Measurements from ENCODE around the gene PARP2.
"Not testable (repeated sequence)": the region's sequence is repeated elsewhere in the genome, so short reads cannot be mapped to it uniquely, and the experiment has no call there.

PARP2 gene

DNA sequence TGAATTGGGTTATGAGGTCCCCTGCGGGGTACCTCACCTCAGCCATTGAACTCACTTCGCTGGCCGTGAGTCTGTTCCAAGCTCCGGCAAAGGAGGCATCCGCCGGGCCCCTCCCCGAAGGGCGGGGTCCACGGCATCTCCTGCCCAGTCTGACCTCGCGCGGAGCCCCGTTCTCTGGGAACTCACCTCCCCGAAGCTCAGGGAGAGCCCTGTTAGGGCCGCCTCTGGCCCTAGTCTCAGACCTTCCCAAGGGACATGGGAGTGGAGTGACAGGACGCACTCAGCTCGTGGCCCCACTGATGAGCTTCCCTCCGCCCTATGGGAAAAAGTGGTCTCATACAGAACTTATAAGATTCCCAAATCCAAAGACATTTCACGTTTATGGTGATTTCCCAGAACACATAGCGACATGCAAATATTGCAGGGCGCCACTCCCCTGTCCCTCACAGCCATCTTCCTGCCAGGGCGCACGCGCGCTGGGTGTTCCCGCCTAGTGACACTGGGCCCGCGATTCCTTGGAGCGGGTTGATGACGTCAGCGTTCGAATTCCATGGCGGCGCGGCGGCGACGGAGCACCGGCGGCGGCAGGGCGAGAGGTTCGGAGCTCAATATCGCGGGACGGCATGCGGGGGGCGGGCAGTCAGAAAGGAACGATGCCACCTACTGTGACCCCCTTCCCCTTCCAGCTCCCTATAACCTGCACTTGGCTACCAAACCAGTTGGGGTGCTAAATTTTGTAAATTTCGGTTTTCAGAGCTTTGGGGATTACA, at the start of gene PARP2:
TSS of gene PARP2 (plus strand) at position 544 of the 770 bp plus-strand sequence. CDS start at position 551, 7 bp downstream.
- DNase-seq = peak; percentile 98

DNA sequence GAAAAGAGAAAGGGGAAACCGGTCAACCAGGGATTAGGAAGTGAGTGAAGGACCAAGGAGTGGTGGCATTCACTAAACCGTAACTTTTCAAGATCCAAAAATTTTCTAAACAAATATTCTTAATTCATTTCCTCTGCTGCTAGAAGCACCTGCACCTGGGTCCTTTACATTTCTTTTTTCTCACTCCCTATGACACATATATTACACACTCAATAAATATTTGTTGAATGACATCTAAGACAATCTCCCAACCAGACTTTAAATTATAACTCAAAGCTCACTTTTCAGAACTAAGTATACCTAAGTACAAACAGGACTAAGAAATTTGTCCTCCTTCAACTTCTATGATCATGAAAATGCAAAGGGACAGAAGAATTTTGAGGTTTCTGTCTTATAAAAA, 48.8 kb upstream of the PARP2 start:
- no peak for DNase-seq

GRCh38 chr14:20295067-20295466, 48.4 kb upstream of the PARP2 start:
- no peak for DNase-seq

- DNase-seq = no peak
Observed at GRCh38 chr14:20302042-20302755, 41.2 kb upstream of the PARP2 start.

DNA sequence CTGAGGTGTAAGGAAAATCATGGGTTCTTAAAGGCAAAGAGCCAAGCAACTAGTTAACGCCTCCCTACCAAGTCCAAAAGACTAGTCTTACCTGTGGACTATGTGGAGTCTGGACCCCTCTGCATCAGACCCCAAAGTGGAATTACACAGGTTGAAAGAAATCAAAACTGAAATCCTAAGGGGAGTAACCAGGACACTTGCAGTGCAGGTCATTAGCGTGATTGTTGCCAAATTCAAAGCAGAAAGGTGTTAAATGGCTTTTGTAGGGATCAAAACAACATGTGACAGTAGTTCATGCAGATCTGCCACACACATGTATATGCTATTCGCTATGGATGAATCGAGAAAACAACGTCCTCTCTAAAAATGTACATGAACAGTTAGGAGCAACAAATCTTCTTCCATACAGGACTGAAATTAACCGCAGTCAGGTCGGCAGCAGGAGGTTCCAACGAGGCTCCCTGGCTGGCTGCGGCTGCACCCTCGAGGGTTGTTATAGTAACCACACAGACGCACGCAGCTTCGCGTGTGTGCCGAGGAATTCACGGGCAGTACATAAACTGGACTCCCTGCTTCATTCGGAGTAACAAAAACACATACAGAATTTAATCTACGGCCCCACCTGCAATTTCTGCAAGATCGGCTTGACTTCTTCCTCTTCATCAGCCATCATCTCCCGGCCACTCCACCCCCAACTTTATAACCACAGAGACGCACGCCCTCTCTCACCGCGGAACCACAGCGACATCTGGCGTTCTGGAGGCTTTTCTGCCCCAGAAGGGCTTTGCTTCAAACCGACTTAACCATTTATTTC, 38.0 kb upstream of the PARP2 start, which contains the start of gene TTC5:
TSS of gene TTC5 (minus strand) at position 687 of the 814 bp plus-strand sequence. CDS start at position 673, 14 bp downstream.
- DNase-seq = peak; percentile 82

GRCh38 chr14:20306079-20306423, 37.4 kb upstream of the PARP2 start:
- no peak for DNase-seq

- DNase-seq = no peak
Observed at GRCh38 chr14:20314026-20314425, 29.4 kb upstream of the PARP2 start.

DNA sequence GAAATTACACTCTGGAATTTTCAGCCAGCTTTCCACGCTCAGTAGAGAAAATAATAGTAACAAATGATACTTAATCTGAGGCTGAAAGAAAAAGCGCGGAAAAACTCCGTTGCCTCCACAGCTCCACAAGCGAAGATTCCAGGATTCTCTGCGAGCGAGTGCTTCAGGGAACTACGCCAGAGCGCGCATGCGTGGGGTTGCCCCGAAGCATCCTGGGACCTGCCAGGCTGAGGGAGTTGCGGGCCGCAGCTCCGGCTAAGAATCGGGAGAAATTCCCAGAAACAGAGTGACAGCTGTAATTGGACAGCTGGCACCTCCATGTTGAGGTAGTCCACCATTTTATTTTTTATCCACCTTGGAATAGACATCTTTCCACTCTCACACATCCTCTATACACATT, 25.7 kb upstream of the PARP2 start:
- DNase-seq = no peak

DNA sequence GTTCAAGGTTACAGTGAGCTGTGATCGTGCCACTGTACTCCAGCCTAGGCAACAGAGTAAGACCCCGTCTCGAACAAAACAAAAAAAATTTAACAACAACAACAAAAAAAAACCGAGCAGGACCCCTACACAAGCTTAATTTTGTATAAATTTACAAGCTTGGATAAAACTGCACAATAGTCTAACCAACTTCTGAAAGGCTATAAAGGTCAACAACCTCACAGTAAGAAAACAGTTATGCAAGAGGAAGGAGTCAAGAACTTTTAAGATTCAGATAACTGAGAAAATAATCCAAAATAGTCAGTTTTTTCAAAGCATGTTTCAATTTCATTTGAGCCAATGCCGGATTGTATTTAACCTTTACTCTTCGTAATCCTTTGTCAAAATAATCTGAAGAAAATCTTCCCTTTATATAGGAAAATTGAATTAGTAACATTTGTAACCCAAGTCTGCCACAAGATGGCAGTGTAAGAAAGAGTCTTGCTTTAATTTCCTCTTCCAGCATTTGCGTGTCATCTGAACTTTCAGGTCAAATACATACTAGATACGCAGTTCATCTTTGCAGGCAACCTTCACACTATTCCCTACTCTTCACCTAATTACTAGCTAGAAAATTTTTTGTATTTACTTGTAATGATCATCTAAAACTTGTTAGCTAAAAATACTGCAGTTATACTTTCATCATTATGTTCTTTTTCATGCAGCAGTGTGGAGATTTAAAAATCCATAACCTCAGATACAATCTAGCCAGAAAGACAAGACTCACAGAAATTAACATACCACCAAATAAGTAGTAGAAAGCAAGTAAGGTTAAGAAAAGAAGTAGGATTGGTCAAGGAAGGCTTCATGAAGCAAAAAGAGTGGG, 16.2 kb upstream of the PARP2 start:
- DNase-seq = peak; percentile 55

- DNase-seq = no peak
Observed at GRCh38 chr14:20328705-20329104, 14.7 kb upstream of the PARP2 start.

GRCh38 chr14:20329355-20329754, 14.1 kb upstream of the PARP2 start:
- no peak for DNase-seq

DNA sequence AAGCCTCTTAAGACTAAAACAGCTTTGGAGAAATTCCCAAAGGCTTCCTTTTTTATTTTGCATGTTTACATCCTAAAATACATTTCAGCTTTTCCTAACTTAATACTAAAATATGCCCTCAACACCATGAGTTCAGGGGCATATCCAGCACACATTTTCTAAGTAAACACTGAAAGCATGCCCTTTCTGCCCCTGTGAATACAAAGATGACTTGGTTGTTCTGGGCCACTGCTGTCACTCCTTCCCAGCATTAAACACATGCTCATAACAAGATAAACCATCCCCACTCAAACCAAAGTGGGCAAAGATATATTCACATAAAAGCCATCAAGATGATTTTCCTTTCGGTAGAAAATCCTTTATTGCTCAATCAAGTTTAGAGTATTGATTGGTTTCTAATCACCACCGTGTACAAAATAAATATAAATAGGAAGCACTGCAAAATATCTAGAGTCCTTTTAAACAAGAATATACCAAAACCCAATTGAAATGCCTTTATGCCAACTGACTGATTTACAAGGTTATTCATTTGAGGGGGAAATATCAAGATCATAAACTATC, 12.3 kb upstream of the PARP2 start:
- DNase-seq = no peak

DNA sequence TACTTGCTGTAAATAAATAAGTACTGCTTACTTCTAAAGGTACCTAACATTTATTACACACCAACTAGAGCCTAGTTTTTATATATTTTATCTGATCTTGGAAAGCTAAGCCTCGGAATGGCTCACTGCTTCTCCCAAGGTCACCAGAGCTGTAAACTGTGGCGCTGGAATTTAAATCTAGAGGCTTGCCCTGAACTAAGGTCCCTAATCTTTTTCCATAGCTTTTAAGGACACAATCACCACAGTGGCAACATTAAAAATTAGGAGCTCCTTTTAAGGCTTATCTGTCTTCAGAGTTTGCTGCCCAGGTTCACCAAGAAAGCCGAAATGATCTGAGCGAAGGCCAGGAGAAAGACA, 11.0 kb upstream of the PARP2 start:
- no peak for DNase-seq

DNA sequence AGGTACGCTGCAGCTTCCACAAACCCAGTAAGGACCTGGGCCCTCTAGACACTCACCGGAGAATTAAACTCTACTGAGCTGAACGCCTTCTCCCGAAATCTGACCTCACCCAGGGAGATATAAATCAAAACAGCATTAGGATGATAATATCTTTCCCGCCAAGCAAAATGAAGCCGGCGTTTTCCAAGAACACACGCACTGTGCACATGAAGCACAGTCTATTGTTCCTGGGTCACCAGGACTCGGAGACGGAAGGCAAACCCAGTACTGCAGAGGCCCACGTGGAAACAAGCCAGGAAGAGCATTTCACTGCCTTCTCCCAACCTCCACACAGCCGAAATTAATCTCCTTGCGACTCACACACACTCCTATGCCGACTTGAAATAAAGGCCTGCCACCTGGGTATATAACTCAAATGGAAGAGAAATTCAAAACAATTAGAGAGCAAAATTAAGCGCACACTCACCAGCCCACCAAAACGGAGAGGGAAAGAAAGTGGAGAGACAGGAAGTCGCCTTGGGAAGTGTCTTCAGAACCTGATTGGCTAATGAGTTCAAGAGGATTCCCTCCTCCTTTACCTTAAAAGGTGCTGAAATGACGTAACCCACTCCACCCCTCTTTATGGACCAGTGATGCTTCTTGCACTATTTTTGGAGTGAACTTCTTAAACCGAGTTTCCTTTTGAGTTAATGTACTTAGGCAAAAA, 10.5 kb upstream of the PARP2 start, which contains the start of gene CCNB1IP1:
TSS of gene CCNB1IP1 (minus strand) at position 492 of the 706 bp plus-strand sequence. CDS start 16,756 bp downstream, outside the sequence.
- peak; percentile 90 for DNase-seq

DNA sequence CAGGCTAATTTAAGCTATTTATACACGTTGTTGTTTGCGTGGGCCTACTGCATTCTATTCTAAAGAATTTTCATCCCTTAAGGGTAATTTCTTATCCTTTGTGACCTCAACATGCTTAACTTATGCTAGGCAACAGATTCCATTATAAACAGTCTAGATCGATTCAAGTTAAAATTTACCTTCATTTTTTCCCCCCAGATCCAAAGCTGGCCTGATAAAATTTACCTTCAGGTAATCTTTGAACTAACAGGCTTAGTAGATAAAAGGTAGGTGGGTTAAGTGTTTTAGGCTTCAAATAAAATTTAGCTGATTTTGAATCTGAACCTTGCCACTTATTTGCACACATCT, 10.0 kb upstream of the PARP2 start:
- no peak for DNase-seq

GRCh38 chr14:20334017-20334416, 9.4 kb upstream of the PARP2 start:
- DNase-seq = no peak

DNA sequence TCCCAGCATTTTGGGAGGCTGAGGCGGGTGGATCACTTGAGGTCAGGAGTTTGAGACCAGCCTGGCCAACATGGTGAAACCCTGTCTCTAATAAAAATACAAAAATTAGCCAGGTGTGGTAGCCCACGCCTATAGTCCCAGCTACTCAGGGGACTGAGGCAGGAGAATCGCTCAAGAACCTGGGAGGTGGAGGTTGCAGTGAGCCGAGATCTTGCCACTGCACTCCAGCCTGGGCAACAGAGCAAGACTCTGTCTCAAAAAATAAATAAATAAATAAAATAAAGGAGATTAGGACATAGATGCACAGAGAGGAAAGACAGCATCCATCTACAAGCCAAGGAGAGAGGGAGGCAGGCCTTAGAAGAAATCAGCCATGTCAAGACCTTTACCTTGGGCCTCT, 2.4 kb upstream of the PARP2 start:
- not testable (repeated sequence) for DNase-seq

DNA sequence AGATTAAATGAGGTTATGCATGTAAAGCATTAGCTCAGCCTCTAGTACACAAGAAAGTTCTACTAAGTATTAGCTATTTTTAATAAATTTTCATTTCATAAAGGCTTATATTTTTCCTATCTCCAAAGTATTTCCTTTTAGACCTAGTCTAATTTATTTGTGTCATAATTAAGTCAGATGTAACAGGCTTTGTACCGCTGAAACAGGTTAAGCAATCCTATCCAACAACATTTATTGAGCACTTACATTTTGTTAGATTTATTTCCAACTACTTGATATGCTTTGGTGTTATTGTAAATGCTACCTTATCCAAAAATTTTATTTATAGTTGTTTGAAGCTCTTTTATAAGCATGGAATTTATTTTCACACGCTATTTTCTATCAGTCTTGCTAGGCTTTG, 1.8 kb upstream of the PARP2 start:
- DNase-seq = no peak

DNA sequence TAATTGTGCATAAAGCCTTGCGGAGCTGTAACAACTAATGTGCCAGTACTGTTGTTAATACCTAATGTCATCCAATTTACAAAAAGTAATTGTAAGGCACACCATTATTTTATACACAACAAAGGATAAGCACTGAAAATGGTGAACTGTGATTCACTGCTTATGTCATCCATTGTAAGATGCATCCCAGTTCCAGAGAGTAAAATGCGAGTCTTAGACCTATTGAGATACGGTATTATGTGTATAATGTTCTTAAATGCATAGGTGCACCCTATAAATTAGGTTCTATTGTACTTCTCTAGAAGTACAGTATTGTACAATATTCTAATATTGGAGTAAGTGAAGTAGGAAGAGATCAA, 406 bp downstream of the PARP2 start:
- peak; percentile 65 for DNase-seq

- no peak for DNase-seq
Observed at GRCh38 chr14:20345366-20345765, 1.9 kb downstream of the PARP2 start.

- no peak for DNase-seq
Observed at GRCh38 chr14:20346713-20347112, 3.3 kb downstream of the PARP2 start.

DNA sequence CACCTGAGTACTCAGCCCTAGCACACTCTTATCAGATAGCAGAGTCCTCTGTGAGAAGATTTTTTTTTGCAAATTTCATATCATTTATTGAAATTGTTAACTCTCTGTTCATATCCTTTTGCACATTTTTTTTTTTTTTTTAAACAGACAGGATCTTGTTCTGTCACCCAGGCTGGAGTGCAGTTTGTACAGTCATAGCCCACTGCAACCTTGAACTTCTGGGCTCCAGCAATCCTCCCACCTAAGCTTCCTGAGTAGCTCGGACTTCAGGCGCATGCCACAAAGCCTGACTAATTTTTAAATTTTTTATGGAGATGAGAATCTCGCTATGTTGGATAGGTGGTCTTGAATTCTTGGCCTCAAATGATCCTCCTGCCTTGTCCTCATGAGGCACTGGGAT, 4.3 kb downstream of the PARP2 start:
- DNase-seq = no peak
